WERI-Rb-1 (cell line): ENCODE measurements around the gene MTPN.

Experiments used
- DNase-seq: peaks from one replicate; pipeline ENCODE4 v3.0.0-alpha.2; 2020
- H3K27ac ChIP-seq: fragments of 250-450 bp; sonication (Bioruptor Pico); 2 replicates; pipeline ENCODE4 v1.5.1; 2020; ENCODE audit warnings: mild to moderate bottlenecking, moderate library complexity
- H3K27me3 ChIP-seq: fragments of 250-450 bp; sonication (Bioruptor Pico); 2 replicates; pipeline ENCODE4 v1.5.1; 2021; ENCODE audit warnings: mild to moderate bottlenecking, low read depth, moderate library complexity; ENCODE audit not compliant: insufficient read depth, severe bottlenecking
- H3K36me3 ChIP-seq: fragments of 250-450 bp; sonication (Bioruptor Pico); 2 replicates; pipeline ENCODE4 v1.5.1; 2020; ENCODE audit warnings: mild to moderate bottlenecking, moderate library complexity
- H3K4me3 ChIP-seq: 2 replicates; pipeline ENCODE4 v1.5.1; 2011; ENCODE audit warnings: low read depth, mild to moderate bottlenecking, control low read depth, low read length
- H3K9me3 ChIP-seq: fragments of 250-450 bp; sonication (Bioruptor Pico); 2 replicates; pipeline ENCODE4 v1.5.1; 2021; ENCODE audit warnings: mild to moderate bottlenecking, moderate library complexity; ENCODE audit not compliant: severe bottlenecking
- CTCF ChIP-seq: IDR thresholded peaks from 2 replicates; pipeline ENCODE4 v1.5.1; 2011; ENCODE audit warnings: low read depth, mild to moderate bottlenecking, control low read depth, inconsistent platforms, low read length

The MTPN gene

DNA sequence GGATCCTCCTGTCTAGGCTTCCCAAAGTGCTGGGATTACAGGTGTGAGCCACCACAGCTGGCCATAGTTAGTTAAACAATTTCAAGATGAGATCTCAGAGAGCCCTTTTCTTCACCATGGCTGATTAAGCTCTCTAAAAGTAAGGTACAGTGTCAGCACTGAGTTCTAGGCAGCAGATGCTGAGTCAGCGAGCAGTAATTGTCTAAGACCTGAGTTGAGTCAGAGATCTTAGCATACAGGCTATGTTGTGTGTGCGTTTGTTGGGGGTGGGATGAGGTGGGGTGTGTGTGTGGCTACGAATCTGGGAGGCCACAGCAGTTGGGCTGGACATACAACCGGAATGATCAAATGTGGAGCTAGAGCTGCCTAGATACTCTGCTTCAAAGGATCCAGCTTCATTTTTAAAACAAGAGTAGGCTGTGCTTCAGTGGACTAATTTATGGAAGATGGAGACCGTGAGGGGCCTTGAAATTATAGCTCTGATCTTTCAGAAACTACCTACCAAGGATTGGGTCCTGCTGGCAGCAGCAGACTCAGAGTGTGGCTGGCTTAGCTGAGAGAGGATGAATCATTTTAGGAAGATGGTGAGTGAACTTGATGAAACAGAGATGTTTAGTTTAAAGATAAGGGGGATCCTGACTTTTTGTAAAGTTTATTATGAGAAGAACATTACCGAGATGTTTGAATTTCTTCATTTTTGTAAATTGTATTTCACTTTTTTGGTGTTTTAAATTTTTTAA lies 17.5 kb upstream of the MTPN start:
- no peaks in the 10 kb centered on the region for H3K36me3 ChIP-seq
- no peaks in the 10 kb centered on the region for H3K27me3 ChIP-seq
- DNase-seq: no peak
- no peak overlapping the region for H3K27ac ChIP-seq
- no peaks in the 10 kb centered on the region for H3K9me3 ChIP-seq
- no peak for TF ChIP-seq CTCF
- no peak overlapping the region for H3K4me3 ChIP-seq

GRCh38 chr7:135993950-135994349 lies 16.8 kb upstream of the MTPN start:
- no peaks in the 10 kb centered on the region for H3K36me3 ChIP-seq
- no peak overlapping the region for H3K4me3 ChIP-seq
- H3K27ac ChIP-seq: no peak overlapping the region

GRCh38 chr7:135991906-135992305 lies 14.7 kb upstream of the MTPN start:
- H3K27me3 ChIP-seq: no peaks in the 10 kb centered on the region
- DNase-seq: no peak

More at GRCh38 chr7:135993950-135994349, 16.8 kb upstream of the MTPN start:
- H3K27me3 ChIP-seq: no peaks in the 10 kb centered on the region
- no peak for DNase-seq
- no peaks in the 10 kb centered on the region for H3K9me3 ChIP-seq
- no peak for TF ChIP-seq CTCF

DNA sequence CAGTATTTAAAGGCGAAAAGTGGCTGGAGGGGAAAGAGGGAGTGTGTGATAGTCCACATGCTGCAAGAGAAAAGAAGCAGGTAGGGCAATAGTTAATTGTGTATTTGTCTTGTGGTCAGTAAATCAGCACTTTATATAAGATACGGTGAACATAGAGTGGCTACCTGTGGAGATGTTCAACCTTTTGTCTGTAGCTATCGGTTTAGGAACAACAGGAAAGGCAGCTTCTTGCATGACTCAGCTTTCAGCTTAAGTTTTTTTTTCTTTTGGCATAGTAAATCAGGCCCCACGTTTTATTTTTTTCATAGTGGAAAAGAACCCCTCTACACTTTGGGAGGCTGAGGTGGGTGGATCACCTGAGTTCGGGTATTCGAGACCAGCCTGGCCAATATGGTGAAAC lies 14.2 kb upstream of the MTPN start:
- TF ChIP-seq CTCF: no peak
- no peaks in the 10 kb centered on the region for H3K9me3 ChIP-seq
- no peak overlapping the region for H3K4me3 ChIP-seq
- no peak overlapping the region for H3K27ac ChIP-seq
- DNase-seq: no peak
- no peaks in the 10 kb centered on the region for H3K27me3 ChIP-seq
- no peaks in the 10 kb centered on the region for H3K36me3 ChIP-seq

More at GRCh38 chr7:135991906-135992305, 14.7 kb upstream of the MTPN start:
- Histone ChIP-seq H3K36me3 (no peaks in the 10 kb centered on the region), H3K27ac (no peak overlapping the region), H3K4me3 (no peak overlapping the region), H3K9me3 (no peaks in the 10 kb centered on the region)
- TF ChIP-seq CTCF: no peak

DNA sequence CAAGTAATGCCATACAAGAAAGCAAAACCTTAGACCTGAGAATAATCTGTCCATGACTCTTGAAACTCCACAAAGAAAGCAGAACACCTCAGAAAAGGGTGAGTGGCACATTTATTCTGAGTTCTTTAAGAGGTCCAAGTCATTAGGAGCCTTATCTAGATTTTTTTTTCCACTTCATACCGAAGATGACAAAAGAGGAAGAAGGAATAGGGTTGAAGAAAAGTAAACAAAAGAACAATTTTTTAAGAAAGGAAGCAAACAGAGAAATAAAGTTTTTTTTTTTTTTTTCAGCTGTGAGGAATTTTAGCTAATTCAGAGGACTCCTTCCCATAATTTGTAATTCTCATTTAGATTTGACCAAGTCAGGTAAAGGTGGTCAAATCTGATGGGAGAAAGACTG lies 13.1 kb upstream of the MTPN start:
- Histone ChIP-seq H3K36me3 (no peaks in the 10 kb centered on the region), H3K27ac (no peak overlapping the region), H3K27me3 (no peaks in the 10 kb centered on the region), H3K4me3 (no peak overlapping the region), H3K9me3 (no peaks in the 10 kb centered on the region)
- TF ChIP-seq CTCF: no peak
- no peak for DNase-seq

- Histone ChIP-seq H3K36me3 (no peaks in the 10 kb centered on the region; the same call in 1 of the 2 replicates), H3K9me3 (no peaks in the 10 kb centered on the region), H3K27ac (no peak overlapping the region), H3K4me3 (no peak overlapping the region), H3K27me3 (no peaks in the 10 kb centered on the region)
- DNase-seq: no peak
- TF ChIP-seq CTCF: no peak
Measured at GRCh38 chr7:135981958-135982646, 4.9 kb upstream of the MTPN start.
